ENCODE data around the gene ADPRH. TPM values are rescaled to one million over a fixed set of nuclear protein-coding genes. Genes with fewer than 3 reads are reported as not detected.
"Not testable (repeated sequence)": the region's sequence is repeated elsewhere in the genome, so short reads cannot be mapped to it uniquely, and the experiment has no call there.

Gene ADPRH
- total and polyA plus RNA-seq, 2 experiments from 2014 or later = 3.6 to 4.8 TPM

- Histone ChIP-seq H3K27ac (no peak overlapping the region), H3K4me1 (ENCODE audit: low read depth) (no peaks in the 10 kb centered on the region), H3K4me3 (no peak overlapping the region), H3K27me3 (no peaks in the 10 kb centered on the region), H3K36me3 (no peaks in the 10 kb centered on the region), H3K9me3 (ENCODE audit: low read depth) (no peaks in the 10 kb centered on the region)
- TF ChIP-seq CTCF (IDR thresholded peaks at IDR 0.05; ENCODE audit: low read depth, low read length) = no peak
- no peak for DNase-seq (ENCODE audit: low read depth in 1 of 2, low spot score in 1 of 2)
These were observed 11.4 kb downstream of the ADPRH start for GRCh38 chr3:119590706-119591105.

GRCh38 chr3:119592861-119593260 is 13.6 kb downstream of the ADPRH start:
- H3K4me1 ChIP-seq (ENCODE audit: low read depth) = no peaks in the 10 kb centered on the region
- no peak overlapping the region for H3K4me3 ChIP-seq
- H3K27me3 ChIP-seq = no peaks in the 10 kb centered on the region
- no peak overlapping the region for H3K27ac ChIP-seq
- no peaks in the 10 kb centered on the region for H3K36me3 ChIP-seq
- no peak for DNase-seq (ENCODE audit: low read depth in 1 of 2, low spot score in 1 of 2)
- H3K9me3 ChIP-seq (ENCODE audit: low read depth) = no peaks in the 10 kb centered on the region
- TF ChIP-seq CTCF (IDR thresholded peaks at IDR 0.05; ENCODE audit: low read depth, low read length) = no peak

- Histone ChIP-seq H3K27ac (no peak overlapping the region), H3K9me3 (ENCODE audit: low read depth) (no peaks in the 10 kb centered on the region), H3K36me3 (no peaks in the 10 kb centered on the region), H3K4me1 (ENCODE audit: low read depth) (peaks cover 7% of the 10 kb centered on the region), H3K27me3 (no peaks in the 10 kb centered on the region), H3K4me3 (no peak overlapping the region)
- TF ChIP-seq CTCF (IDR thresholded peaks at IDR 0.05; ENCODE audit: low read depth, low read length) = no peak
- DNase-seq (ENCODE audit: low read depth in 1 of 2, low spot score in 1 of 2) = no peak
These were observed 14.8 kb downstream of the ADPRH start for GRCh38 chr3:119594066-119594465.

- not testable (repeated sequence) for H3K27me3 ChIP-seq; H3K4me1 ChIP-seq (ENCODE audit: low read depth); H3K4me3 ChIP-seq; H3K9me3 ChIP-seq (ENCODE audit: low read depth); H3K27ac ChIP-seq; H3K36me3 ChIP-seq; DNase-seq (ENCODE audit: low read depth in 1 of 2, low spot score in 1 of 2)
These were observed 15.6 kb downstream of the ADPRH start for GRCh38 chr3:119594929-119595328.

- Histone ChIP-seq H3K36me3 (no peaks in the 10 kb centered on the region), H3K4me3 (no peak overlapping the region), H3K27me3 (no peaks in the 10 kb centered on the region), H3K9me3 (ENCODE audit: low read depth) (no peaks in the 10 kb centered on the region), H3K4me1 (ENCODE audit: low read depth) (peaks cover 13% of the 10 kb centered on the region), H3K27ac (no peak overlapping the region)
- no peak for TF ChIP-seq CTCF (IDR thresholded peaks at IDR 0.05; ENCODE audit: low read depth, low read length)
- no peak for DNase-seq (ENCODE audit: low read depth in 1 of 2, low spot score in 1 of 2)
These were observed 16.5 kb downstream of the ADPRH start for GRCh38 chr3:119595639-119596334.

GRCh38 chr3:119596398-119596797 is 17.1 kb downstream of the ADPRH start:
- Histone ChIP-seq H3K27ac (no peak overlapping the region), H3K27me3 (no peaks in the 10 kb centered on the region), H3K36me3 (no peaks in the 10 kb centered on the region), H3K4me1 (ENCODE audit: low read depth) (peaks cover 19% of the 10 kb centered on the region), H3K4me3 (no peak overlapping the region), H3K9me3 (ENCODE audit: low read depth) (no peaks in the 10 kb centered on the region)
- TF ChIP-seq CTCF (IDR thresholded peaks at IDR 0.05; ENCODE audit: low read depth, low read length) = no peak
- no peak for DNase-seq (ENCODE audit: low read depth in 1 of 2, low spot score in 1 of 2)
